Measurements from ENCODE around the gene ITPR2.

The ITPR2 gene

GRCh38 chr12:26813812-26814211, 19.2 kb downstream of the ITPR2 start:
- Histone ChIP-seq H3K9me2 (replicated peaks; ENCODE audit: low read depth, low read length) (no peaks in the 10 kb centered on the region), H3K9me3 (ENCODE audit: insufficient read depth, low read depth, low read length) (no peaks in the 10 kb centered on the region), H3K4me1 (ENCODE audit: insufficient read depth, low read length, poor library complexity, severe bottlenecking) (no peaks in the 10 kb centered on the region), H3K79me2 (ENCODE audit: insufficient read depth, low read length) (peaks cover 6% of the 10 kb centered on the region; the same call in 1 of the 2 replicates), H3K27me3 (ENCODE audit: insufficient read depth, low read length, poor library complexity, severe bottlenecking) (no peaks in the 10 kb centered on the region), H4K20me1 (ENCODE audit: insufficient read depth, low read length, poor library complexity, severe bottlenecking) (no peaks in the 10 kb centered on the region), H3K36me3 (ENCODE audit: insufficient read depth, low read length) (0 out of 2 replicates have a peak, but pooled peaks cover 5% of the 10 kb centered on the region), H3F3A (ENCODE audit: low read depth) (no peaks in the 10 kb centered on the region), H3K4me2 (ENCODE audit: low read depth, low read length, poor library complexity, severe bottlenecking) (no peak overlapping the region), H2AFZ (ENCODE audit: low read length) (no peak overlapping the region), H3K4me3 (ENCODE audit: low read length, poor library complexity, severe bottlenecking) (no peak overlapping the region), H3K9ac (ENCODE audit: low read depth, low read length, poor library complexity, severe bottlenecking) (no peak overlapping the region)
- TF ChIP-seq EZH2phosphoT487 (IDR thresholded peaks at IDR 0.05; ENCODE audit: borderline replicate concordance), result no peak
- TF ChIP-seq CTCF (conservative IDR thresholded peaks at IDR 0.05; ENCODE audit: low read length), result no peak

DNA sequence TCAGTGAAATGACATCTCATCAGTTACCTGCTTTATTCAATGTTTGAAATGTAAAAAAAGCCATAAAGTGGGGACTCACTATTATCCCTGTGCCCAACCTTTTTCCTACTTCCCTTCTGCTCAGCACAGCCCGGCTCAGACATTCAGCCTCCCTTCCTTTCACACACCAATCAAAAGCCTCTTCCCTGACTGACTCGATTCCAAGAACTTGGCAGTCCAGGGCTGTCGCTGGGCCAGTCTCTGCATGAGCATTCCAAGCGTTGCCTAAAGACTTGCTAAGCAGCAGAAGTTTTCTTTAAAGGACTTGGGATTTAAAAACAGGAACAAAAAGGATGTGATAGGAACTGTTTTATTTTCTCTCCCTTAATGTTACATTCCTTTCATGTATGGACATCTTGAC, 22.7 kb downstream of the ITPR2 start:
- Histone ChIP-seq H3K36me3 (ENCODE audit: insufficient read depth, low read length) (no peaks in the 10 kb centered on the region), H2AFZ (ENCODE audit: low read length) (no peak overlapping the region), H3K4me1 (ENCODE audit: insufficient read depth, low read length, poor library complexity, severe bottlenecking) (no peaks in the 10 kb centered on the region), H4K20me1 (ENCODE audit: insufficient read depth, low read length, poor library complexity, severe bottlenecking) (no peaks in the 10 kb centered on the region), H3K9ac (ENCODE audit: low read depth, low read length, poor library complexity, severe bottlenecking) (no peak overlapping the region), H3K27me3 (ENCODE audit: insufficient read depth, low read length, poor library complexity, severe bottlenecking) (no peaks in the 10 kb centered on the region), H3K79me2 (ENCODE audit: insufficient read depth, low read length) (no peaks in the 10 kb centered on the region; the same call in 1 of the 2 replicates), H3K9me3 (ENCODE audit: insufficient read depth, low read depth, low read length) (no peaks in the 10 kb centered on the region), H3K4me3 (ENCODE audit: low read length, poor library complexity, severe bottlenecking) (no peak overlapping the region), H3K9me2 (replicated peaks; ENCODE audit: low read depth, low read length) (no peaks in the 10 kb centered on the region), H3K4me2 (ENCODE audit: low read depth, low read length, poor library complexity, severe bottlenecking) (no peak overlapping the region), H3F3A (ENCODE audit: low read depth) (no peaks in the 10 kb centered on the region)
- TF ChIP-seq CTCF (conservative IDR thresholded peaks at IDR 0.05; ENCODE audit: low read length), result no peak
- TF ChIP-seq EZH2phosphoT487 (IDR thresholded peaks at IDR 0.05; ENCODE audit: borderline replicate concordance), result no peak

DNA sequence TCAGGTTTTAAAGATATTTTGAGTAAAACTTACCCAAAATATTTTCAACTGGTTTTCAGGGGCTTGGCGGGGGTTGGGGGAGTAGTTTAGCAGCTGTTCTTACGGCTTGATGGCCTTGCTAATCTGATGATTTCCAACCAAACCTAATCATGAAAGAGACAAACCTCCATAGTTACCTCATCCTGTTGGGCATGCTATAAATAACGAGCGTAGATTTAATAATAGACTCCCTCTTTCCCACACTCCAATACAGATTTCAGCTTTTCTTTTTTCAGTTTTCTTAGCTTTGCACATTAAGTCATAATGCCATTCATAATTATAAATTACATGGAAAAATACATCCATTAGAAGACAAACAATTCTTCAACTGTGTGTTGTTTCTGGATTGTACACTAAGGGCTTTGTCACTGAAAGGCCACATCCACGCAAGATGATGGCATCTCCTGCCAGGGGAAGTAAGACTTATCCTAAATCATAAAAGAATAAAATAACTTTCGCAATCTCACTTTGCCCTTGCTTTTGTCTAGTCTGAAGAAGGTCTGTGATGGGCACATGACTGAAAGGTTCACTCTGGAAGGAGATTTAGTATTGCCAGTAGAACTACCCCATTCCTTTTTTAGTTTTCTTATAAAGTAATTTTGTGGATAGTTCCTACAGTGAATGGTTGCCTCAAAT, 23.2 kb downstream of the ITPR2 start:
- Histone ChIP-seq H3K9me3 (ENCODE audit: insufficient read depth, low read depth, low read length) (no peaks in the 10 kb centered on the region), H3K4me2 (ENCODE audit: low read depth, low read length, poor library complexity, severe bottlenecking) (no peak overlapping the region), H4K20me1 (ENCODE audit: insufficient read depth, low read length, poor library complexity, severe bottlenecking) (no peaks in the 10 kb centered on the region), H3K9ac (ENCODE audit: low read depth, low read length, poor library complexity, severe bottlenecking) (no peak overlapping the region), H3K79me2 (ENCODE audit: insufficient read depth, low read length) (no peaks in the 10 kb centered on the region; the same call in 1 of the 2 replicates), H2AFZ (ENCODE audit: low read length) (no peak overlapping the region), H3K9me2 (replicated peaks; ENCODE audit: low read depth, low read length) (no peaks in the 10 kb centered on the region), H3K27me3 (ENCODE audit: insufficient read depth, low read length, poor library complexity, severe bottlenecking) (no peaks in the 10 kb centered on the region), H3K36me3 (ENCODE audit: insufficient read depth, low read length) (no peaks in the 10 kb centered on the region), H3F3A (ENCODE audit: low read depth) (no peaks in the 10 kb centered on the region), H3K4me3 (ENCODE audit: low read length, poor library complexity, severe bottlenecking) (no peak overlapping the region), H3K4me1 (ENCODE audit: insufficient read depth, low read length, poor library complexity, severe bottlenecking) (no peaks in the 10 kb centered on the region)
- TF ChIP-seq EZH2phosphoT487 (IDR thresholded peaks at IDR 0.05; ENCODE audit: borderline replicate concordance), result no peak
- TF ChIP-seq CTCF (conservative IDR thresholded peaks at IDR 0.05; ENCODE audit: low read length), result no peak

All from Loucy (cell line).